Measurements from ENCODE around the gene SSUH2.

GRCh38 chr3:8627201-8627940 is 17.2 kb downstream of the SSUH2 start:
- TF ChIP-seq CTCF (IDR thresholded peaks at IDR 0.05; ENCODE audit: poor library complexity) (no peak), EZH2 (IDR thresholded peaks at IDR 0.05; ENCODE audit: borderline replicate concordance) (no peak)
